Upper lobe of right lung (tissue), 1 donor: ENCODE measurements around the gene SYT1. TPM values are rescaled to one million over a fixed set of nuclear protein-coding genes. Genes with fewer than 3 reads are reported as not detected.

ENCODE experiments used
- ATAC-seq: fragments of 200-7000 bp; cut with Tn5 transposase; one replicate; pipeline ENCODE4 v1.9.1; 2020; ENCODE audit warnings: mild to moderate bottlenecking, moderate library complexity
- DNase-seq: peaks from one replicate; pipeline ENCODE4 v3.0.0-alpha.2; 2020
- H3K27ac ChIP-seq: fragments of 200-600 bp; one replicate; pipeline ENCODE4 v1.8.0; 2022
- H3K27me3 ChIP-seq: fragments of 200-600 bp; one replicate; pipeline ENCODE4 v1.8.0; 2022; ENCODE audit warnings: mild to moderate bottlenecking
- H3K36me3 ChIP-seq: fragments of 200-600 bp; one replicate; pipeline ENCODE4 v1.8.0; 2022
- H3K4me1 ChIP-seq: fragments of 200-600 bp; one replicate; pipeline ENCODE4 v1.8.0; 2022
- H3K4me3 ChIP-seq: fragments of 200-600 bp; one replicate; pipeline ENCODE4 v1.8.0; 2022; ENCODE audit warnings: mild to moderate bottlenecking
- H3K9me3 ChIP-seq: fragments of 200-600 bp; one replicate; pipeline ENCODE4 v1.8.0; 2022
- intact Hi-C: fragments of 100-400 bp; cut with DNase I; formaldehyde crosslinking; loops from one replicate; pipeline ENCODE4 v1.11.0; 2022
- total RNA-seq: library from RNA; stranded (reverse); fragmentation: NEBNext Ultra II Directional; extraction: Animal tissue kit (Norgen Biotek cat#: 25700); gene quantifications from one replicate; pipeline ENCODE4 v1.2.1, GENCODE V29; 2021
- TF ChIP-seq, protein P1 (sequence below): fragments of 200-600 bp; IDR thresholded peaks from one replicate; pipeline ENCODE4 v1.8.0; 2022; ENCODE audit warnings: antibody characterized with exemption
- donor health status: DM: no; HTN: yes; CAD: no; lungs with severe emphysema.

SYT1 gene
- total RNA-seq, 1 donor from 2014 or later = 0.58 TPM

DNA sequence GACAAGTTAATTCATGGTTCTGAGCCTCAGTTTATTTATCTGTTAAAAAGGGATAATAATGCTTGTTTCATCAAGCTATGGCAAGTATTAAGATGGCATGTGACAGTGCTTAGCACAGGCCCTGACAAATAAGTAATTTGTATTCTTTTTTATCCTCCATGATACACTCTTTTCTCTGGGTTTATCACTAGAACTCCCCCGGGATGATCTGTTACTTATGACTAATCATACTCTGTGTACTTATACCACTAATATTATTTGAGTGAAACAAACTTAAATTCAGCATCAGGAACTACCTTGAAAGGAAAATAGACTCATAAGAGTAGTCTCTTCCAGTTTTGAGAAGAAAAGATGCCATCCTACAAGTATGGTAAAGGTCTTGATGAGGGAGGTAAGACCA, 542.4 kb downstream of the SYT1 start:
- Histone ChIP-seq H3K4me1 (peaks cover 9% of the 10 kb centered on the region), H3K4me3 (no peak overlapping the region), H3K27me3 (no peaks in the 10 kb centered on the region), H3K9me3 (no peaks in the 10 kb centered on the region), H3K36me3 (no peaks in the 10 kb centered on the region), H3K27ac (no peak overlapping the region)
- DNase-seq (no peak), ATAC-seq (no peak)
- intact Hi-C loops = no loop called here
- TF ChIP-seq, protein P1, sequence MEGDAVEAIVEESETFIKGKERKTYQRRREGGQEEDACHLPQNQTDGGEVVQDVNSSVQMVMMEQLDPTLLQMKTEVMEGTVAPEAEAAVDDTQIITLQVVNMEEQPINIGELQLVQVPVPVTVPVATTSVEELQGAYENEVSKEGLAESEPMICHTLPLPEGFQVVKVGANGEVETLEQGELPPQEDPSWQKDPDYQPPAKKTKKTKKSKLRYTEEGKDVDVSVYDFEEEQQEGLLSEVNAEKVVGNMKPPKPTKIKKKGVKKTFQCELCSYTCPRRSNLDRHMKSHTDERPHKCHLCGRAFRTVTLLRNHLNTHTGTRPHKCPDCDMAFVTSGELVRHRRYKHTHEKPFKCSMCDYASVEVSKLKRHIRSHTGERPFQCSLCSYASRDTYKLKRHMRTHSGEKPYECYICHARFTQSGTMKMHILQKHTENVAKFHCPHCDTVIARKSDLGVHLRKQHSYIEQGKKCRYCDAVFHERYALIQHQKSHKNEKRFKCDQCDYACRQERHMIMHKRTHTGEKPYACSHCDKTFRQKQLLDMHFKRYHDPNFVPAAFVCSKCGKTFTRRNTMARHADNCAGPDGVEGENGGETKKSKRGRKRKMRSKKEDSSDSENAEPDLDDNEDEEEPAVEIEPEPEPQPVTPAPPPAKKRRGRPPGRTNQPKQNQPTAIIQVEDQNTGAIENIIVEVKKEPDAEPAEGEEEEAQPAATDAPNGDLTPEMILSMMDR = no peak

DNA sequence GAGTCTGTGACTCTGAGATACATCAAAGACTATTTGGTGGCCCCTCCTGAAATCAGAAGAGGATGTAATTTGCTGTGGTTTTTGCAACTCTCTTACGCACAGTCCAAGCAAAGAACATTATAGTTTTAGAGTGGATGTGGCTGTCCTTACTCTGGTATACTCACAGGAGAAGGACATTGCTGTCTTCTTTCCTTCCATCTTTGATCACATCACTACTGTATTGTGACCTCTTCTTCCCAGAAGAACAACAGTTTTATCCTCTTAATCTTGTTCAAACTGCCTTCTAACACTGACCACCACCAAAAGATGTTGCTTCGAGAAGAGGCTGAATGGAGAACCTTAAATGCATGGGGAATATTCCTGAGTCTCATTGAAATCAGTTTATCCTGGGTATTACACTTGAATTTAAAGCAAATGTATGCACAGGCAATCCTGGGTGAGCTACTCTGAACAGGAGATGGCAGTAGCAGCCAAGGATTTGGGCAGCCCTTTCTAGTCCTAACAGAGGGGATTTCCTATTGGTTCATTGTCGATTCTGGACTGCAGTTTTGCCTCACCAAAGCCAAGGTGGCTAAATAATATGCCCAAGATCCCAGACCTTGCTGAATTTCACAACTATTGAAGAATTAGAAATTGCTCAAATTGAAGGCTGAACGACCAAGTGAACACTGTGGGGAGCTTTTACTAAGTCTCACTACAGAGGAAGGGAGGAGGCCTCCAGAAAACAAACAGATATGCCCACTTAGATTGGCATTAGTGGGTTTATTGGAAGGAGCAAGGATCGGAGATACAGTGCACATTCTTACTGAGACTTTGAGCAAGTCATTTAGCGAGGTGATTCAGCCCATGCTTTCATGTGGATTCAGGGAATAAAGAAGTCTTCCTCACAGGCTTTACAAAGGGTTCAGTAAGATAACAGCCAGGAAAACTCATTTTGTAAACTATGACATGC, 543.4 kb downstream of the SYT1 start:
- TF ChIP-seq, protein P1 = peak; percentile 60
- Histone ChIP-seq H3K9me3 (no peaks in the 10 kb centered on the region), H3K4me1 (peaks cover 9% of the 10 kb centered on the region), H3K27ac (no peak overlapping the region), H3K27me3 (no peaks in the 10 kb centered on the region), H3K36me3 (no peaks in the 10 kb centered on the region), H3K4me3 (no peak overlapping the region)
- DNase-seq (no peak), ATAC-seq (peak; percentile 79)
- intact Hi-C loops = no loop called here

DNA sequence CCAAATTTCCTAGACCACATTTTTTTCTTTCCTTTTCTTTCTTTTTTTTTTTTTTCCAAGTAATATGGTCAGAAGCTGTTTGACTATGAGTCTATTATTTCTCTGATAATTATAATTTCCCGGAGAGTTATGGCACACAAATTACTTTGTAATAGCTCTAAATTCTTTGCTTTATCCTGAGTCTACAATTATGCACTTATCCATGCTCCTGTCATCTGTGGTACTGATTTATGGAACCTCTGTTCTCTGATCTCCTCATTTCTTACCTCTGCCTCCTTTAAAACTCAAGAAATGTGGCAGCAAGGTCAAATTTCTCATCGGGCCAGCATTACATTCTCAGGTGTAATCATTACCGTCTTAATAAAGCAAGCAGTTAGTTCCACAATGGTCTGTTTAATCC, 544.1 kb downstream of the SYT1 start:
- Histone ChIP-seq H3K27me3 (no peaks in the 10 kb centered on the region), H3K4me3 (no peak overlapping the region), H3K36me3 (no peaks in the 10 kb centered on the region), H3K9me3 (no peaks in the 10 kb centered on the region), H3K27ac (no peak overlapping the region), H3K4me1 (peaks cover 9% of the 10 kb centered on the region)
- DNase-seq (no peak), ATAC-seq (no peak)
- TF ChIP-seq, protein P1 = no peak
- intact Hi-C loops = no loop called here

DNA sequence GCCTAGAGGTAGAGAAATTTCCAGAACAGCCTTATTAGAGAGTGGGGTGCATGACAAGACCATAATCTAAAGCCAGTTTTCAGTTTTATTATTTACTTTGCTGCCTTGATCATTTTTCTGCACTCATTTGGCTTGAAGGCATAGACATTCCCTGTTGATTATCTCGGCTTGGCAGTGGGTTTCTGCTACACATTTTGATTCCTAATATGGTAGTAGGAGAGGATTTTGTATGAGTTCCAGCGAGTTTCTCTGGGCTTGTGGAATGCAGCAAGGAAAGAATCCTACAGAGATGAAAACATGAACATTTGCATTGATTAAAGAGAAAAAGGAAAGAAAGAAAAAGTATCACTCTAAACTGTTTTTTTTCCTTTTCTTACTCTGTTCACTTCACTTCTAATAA, 545.0 kb downstream of the SYT1 start:
- no peak for DNase-seq
- TF ChIP-seq, protein P1 = no peak

DNA sequence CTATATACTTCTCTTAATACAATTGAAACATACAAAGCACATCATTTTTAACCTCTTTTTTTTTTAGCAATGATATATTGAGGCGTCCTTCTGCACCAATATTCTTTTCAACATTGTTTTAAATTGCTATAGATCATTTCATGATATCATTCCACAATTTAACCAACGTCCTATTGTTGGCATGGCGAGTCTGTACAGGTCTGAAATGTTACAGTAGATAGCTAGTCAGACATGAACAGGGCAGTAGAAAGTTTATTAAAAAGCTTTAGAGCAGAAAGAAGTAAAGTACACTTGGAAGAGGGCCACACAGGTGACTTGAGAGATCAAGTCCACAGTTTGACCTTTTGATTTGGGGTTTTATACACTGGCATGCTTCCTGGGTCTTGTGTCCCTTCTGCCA, 547.2 kb downstream of the SYT1 start:
- no peaks in the 10 kb centered on the region for H3K27me3 ChIP-seq
- H3K36me3 ChIP-seq = no peaks in the 10 kb centered on the region
- ATAC-seq = no peak
- intact Hi-C loops = loop anchor here (10.0 kb wide), 1 partner anchor 323 kb away; no protein-coding TSS in a partner anchor
- H3K4me3 ChIP-seq = no peak overlapping the region
- TF ChIP-seq, protein P1 = no peak
- DNase-seq = no peak
- peaks cover 12% of the 10 kb centered on the region for H3K4me1 ChIP-seq
- H3K27ac ChIP-seq = no peak overlapping the region
- H3K9me3 ChIP-seq = no peaks in the 10 kb centered on the region

More for the DNA sequence above, 545.0 kb downstream of the SYT1 start:
- Histone ChIP-seq H3K4me1 (peaks cover 9% of the 10 kb centered on the region), H3K27me3 (no peaks in the 10 kb centered on the region), H3K4me3 (no peak overlapping the region), H3K36me3 (no peaks in the 10 kb centered on the region), H3K9me3 (no peaks in the 10 kb centered on the region), H3K27ac (peak overlapping the region; percentile 7)
- ATAC-seq = no peak
- intact Hi-C loops = no loop called here
